Fibroblast of skin of right quadriceps (primary cell): ENCODE results near the gene TTLL1.

Experiments
- DNase-seq: peaks from one replicate; pipeline ENCODE4 v3.0.0-alpha.2; 2013

The TTLL1 gene

DNA sequence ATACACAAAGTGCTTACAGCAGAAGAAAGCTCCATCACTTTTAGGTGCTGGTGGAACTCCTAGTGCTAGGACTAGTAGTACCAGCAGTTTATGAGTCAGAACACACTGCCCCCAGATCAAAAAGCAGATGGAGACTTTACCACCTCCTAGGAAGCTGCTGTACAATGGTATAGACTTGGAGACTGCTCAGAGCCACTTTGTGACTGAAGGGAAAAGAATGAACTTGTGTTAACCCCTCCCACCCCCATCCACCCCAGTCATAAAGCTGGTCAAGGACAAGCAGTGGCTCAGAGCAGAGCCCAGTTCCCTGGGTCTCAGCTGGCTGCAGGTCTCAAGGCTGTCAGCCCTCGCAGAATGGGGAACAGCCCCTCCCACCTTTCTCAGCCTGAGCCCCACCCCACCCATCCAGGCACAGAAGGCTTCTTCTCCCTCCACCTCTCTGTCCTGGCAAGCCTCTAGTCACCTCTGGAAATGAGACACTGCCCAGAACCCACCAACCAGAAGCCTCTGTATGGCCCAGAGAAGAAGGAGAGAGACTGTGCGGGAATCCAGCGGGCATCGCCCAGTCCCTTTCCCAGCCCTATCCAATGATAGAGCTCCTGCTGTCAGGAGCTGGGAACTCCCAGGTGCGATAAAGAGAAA lies 98.1 kb downstream of the TTLL1 start:
- DNase-seq = peak; percentile 88

DNA sequence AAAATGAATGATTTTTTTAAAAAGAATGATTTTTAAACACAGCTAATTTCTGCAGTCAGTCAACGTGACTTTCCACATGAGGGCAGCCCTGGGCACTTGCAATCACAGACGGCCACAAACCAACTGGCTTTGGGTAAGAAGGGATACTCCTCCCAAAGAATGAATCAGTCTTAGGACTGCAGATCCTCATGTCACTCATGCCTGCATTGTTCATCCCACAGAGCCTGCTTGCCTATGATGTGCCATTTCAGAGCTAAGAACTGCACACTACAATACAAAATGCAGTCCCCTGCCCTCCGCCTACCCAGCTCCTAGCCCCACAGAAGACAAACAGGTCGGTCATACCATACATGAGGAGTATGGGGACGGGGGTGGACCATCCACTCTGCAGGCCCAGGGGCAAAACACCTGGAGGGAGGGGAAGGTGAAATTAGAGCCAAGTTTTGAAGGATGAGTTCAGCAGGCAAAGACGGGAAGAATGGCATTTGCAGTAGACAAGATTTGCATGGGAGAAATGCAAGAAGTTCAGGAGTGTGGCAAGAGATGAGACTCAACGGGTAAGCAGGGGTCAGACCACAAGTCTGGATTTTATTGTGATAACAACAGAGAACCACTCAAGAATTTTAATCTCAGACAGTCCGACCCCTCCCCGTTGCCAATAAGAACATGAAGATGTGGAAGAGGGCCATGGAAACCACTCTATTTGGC lies 98.9 kb downstream of the TTLL1 start:
- peak; percentile 84 for DNase-seq
